H1 (cell line): ENCODE data around the gene ROBO4. TPM values are rescaled to one million over a fixed set of nuclear protein-coding genes. Genes with fewer than 3 reads are reported as not detected.

Experiments used
- CTCF ChIA-PET: fragments of 300-600 bp; sonication (Branson Sonifier 250); formaldehyde crosslinking; loops from one replicate; lab custom pipeline; 2021; ENCODE audit not compliant: partially characterized antibody; lab: Charles Lee
- POLR2A ChIA-PET: fragments of 300-600 bp; sonication (Branson Sonifier 250); formaldehyde crosslinking; loops from one replicate; lab custom pipeline; 2021; ENCODE audit warnings: inconsistent platforms; ENCODE audit not compliant: partially characterized antibody; lab: Charles Lee
- DNase-seq, 2 experiments: peaks; one replicate each; pipeline versions ENCODE4 v3.0.0 to v3.0.0-alpha.2; 2010 to 2022; ENCODE audit warnings: low spot score in 2 of 2, low read depth in 1 of 2, mixed read lengths in 1 of 2
- FAIRE-seq: peaks from 2 replicates; lab custom pipeline; 2011; peaks lifted over from hg19 to GRCh38; lab: Jason Lieb, UNC
- H2AFZ ChIP-seq: 2 replicates; pipeline ENCODE4 v1.8.1; 2012; ENCODE audit warnings: low read length, inconsistent platforms
- H2AK5ac ChIP-seq: 2 replicates; pipeline ENCODE4 v1.6.1; 2013; ENCODE audit warnings: low read depth, low read length
- H2BK120ac ChIP-seq: replicated peaks from 2 replicates; pipeline ENCODE3; 2013; ENCODE audit warnings: low read depth, low read length, inconsistent platforms
- H2BK12ac ChIP-seq: 2 replicates; pipeline ENCODE4 v1.6.1; 2013; ENCODE audit warnings: low read depth, low read length
- H2BK15ac ChIP-seq: 2 replicates; pipeline ENCODE4 v1.6.1; 2013; ENCODE audit warnings: low read length
- H2BK20ac ChIP-seq: 2 replicates; pipeline ENCODE4 v1.6.1; 2013; ENCODE audit warnings: low read length
- H2BK5ac ChIP-seq: 2 replicates; pipeline ENCODE4 v1.6.1; 2013; ENCODE audit warnings: low read depth, low read length
- H3K14ac ChIP-seq: 2 replicates; pipeline ENCODE4 v1.6.1; 2013; ENCODE audit warnings: inconsistent platforms; ENCODE audit not compliant: insufficient read length
- H3K18ac ChIP-seq: 2 replicates; pipeline ENCODE4 v1.6.1; 2013; ENCODE audit warnings: low read length; ENCODE audit errors: extremely low read depth
- H3K23ac ChIP-seq: 2 replicates; pipeline ENCODE4 v1.6.1; 2013; ENCODE audit warnings: inconsistent platforms; ENCODE audit not compliant: insufficient read length
- H3K23me2 ChIP-seq: 2 replicates; pipeline ENCODE4 v1.6.1; 2013; ENCODE audit warnings: low read depth, low read length
- H3K27ac ChIP-seq: 2 replicates; pipeline ENCODE4 v1.6.1; 2011; ENCODE audit warnings: low read depth, low read length, inconsistent platforms
- H3K27me3 ChIP-seq, 4 experiments: replicated peaks in 1 of 4; 1 replicate in 1 of 4; 2 replicates in 3 of 4; pipeline versions ENCODE4 v1.6.1 to v1.8.1; 2011 to 2013; ENCODE audit warnings: low read length in 3 of 4, mild to moderate bottlenecking in 3 of 4, inconsistent platforms in 2 of 4, mixed read lengths in 2 of 4, moderate library complexity in 1 of 4; ENCODE audit not compliant: control insufficient read depth in 3 of 4, insufficient read depth in 3 of 4; ENCODE audit errors: extremely low read depth in 1 of 4
- H3K36me3 ChIP-seq, 4 experiments: 2 replicates each; pipeline versions ENCODE4 v1.6.1 to v1.8.1; 2011 to 2013; ENCODE audit warnings: mild to moderate bottlenecking in 4 of 4, low read length in 3 of 4, moderate library complexity in 2 of 4, control low read depth in 1 of 4, inconsistent platforms in 1 of 4; ENCODE audit not compliant: insufficient read depth in 4 of 4, control insufficient read depth in 2 of 4
- H3K4ac ChIP-seq: replicated peaks from 2 replicates; pipeline ENCODE3; 2013; ENCODE audit warnings: low read length, low read depth, mixed read lengths, inconsistent platforms; ENCODE audit not compliant: insufficient read length
- H3K4me1 ChIP-seq, 4 experiments: replicated peaks in 1 of 4; 1 replicate in 1 of 4; 2 replicates in 3 of 4; pipeline versions ENCODE4 v1.6.1 to v1.8.1; 2011 to 2013; ENCODE audit warnings: low read length in 3 of 4, inconsistent platforms in 2 of 4, mixed read lengths in 1 of 4; ENCODE audit not compliant: insufficient read depth in 4 of 4, control insufficient read depth in 3 of 4
- H3K4me2 ChIP-seq, 2 experiments: 2 replicates each; pipeline versions ENCODE4 v1.6.1 to v1.8.1; 2011 to 2013; ENCODE audit warnings: low read depth in 2 of 2, low read length in 2 of 2, control low read depth in 1 of 2, inconsistent platforms in 1 of 2, mild to moderate bottlenecking in 1 of 2; ENCODE audit not compliant: insufficient read depth in 1 of 2
- H3K4me3 ChIP-seq, 4 experiments: fragments of 200-600, 300-600 bp in 1 of 4; sonication (generic), shearing (Covaris generic), sonication (Bioruptor Twin) in 1 of 4; 2 replicates each; pipeline versions ENCODE4 v1.5.1 to v1.8.1; 2011 to 2016; ENCODE audit warnings: low read length in 4 of 4, low read depth in 3 of 4, control low read depth in 2 of 4, inconsistent platforms in 2 of 4, mild to moderate bottlenecking in 2 of 4, mixed read lengths in 1 of 4, moderate library complexity in 1 of 4; ENCODE audit not compliant: insufficient read depth in 2 of 4; ENCODE audit errors: extremely low read depth in 1 of 4
- H3K56ac ChIP-seq: replicated peaks from 2 replicates; pipeline ENCODE3; 2013; ENCODE audit warnings: low read depth, mild to moderate bottlenecking, mixed read lengths, low read length, inconsistent platforms; ENCODE audit not compliant: insufficient read length
- H3K79me1 ChIP-seq: 2 replicates; pipeline ENCODE4 v1.6.1; 2013; ENCODE audit warnings: low read depth, low read length, control low read depth
- H3K79me2 ChIP-seq, 2 experiments: 2 replicates each; pipeline versions ENCODE4 v1.6.1 to v1.8.1; 2012 to 2013; ENCODE audit warnings: low read length in 2 of 2, mild to moderate bottlenecking in 2 of 2, inconsistent platforms in 1 of 2; ENCODE audit not compliant: insufficient read depth in 2 of 2, control insufficient read depth in 1 of 2
- H3K9ac ChIP-seq, 4 experiments: replicated peaks in 1 of 4; 1 replicate in 1 of 4; 2 replicates in 3 of 4; pipeline versions ENCODE4 v1.6.1 to v1.8.1; 2011 to 2013; ENCODE audit warnings: low read depth in 3 of 4, low read length in 3 of 4, control low read depth in 2 of 4, mild to moderate bottlenecking in 2 of 4, moderate library complexity in 2 of 4, inconsistent platforms in 1 of 4; ENCODE audit errors: extremely low read depth in 1 of 4
- H3K9me3 ChIP-seq, 2 experiments: 2 replicates each; pipeline versions ENCODE4 v1.6.1 to v1.8.1; 2012 to 2013; ENCODE audit warnings: mild to moderate bottlenecking in 2 of 2, moderate library complexity in 2 of 2, control low read depth in 1 of 2, inconsistent platforms in 1 of 2, low read depth in 1 of 2, low read length in 1 of 2, mixed read lengths in 1 of 2; ENCODE audit not compliant: insufficient read depth in 2 of 2
- H4K20me1 ChIP-seq, 2 experiments: replicated peaks in 1 of 2; 2 replicates each; pipeline versions ENCODE3 to v1.8.1; 2011 to 2013; ENCODE audit warnings: inconsistent platforms in 2 of 2, low read length in 2 of 2, mild to moderate bottlenecking in 1 of 2; ENCODE audit not compliant: insufficient read depth in 2 of 2, control insufficient read depth in 1 of 2
- H4K5ac ChIP-seq: 2 replicates; pipeline ENCODE4 v1.6.1; 2013; ENCODE audit warnings: low read length, low read depth, mixed read lengths, inconsistent platforms; ENCODE audit not compliant: insufficient read length
- H4K8ac ChIP-seq: 2 replicates; pipeline ENCODE4 v1.8.0; 2013; ENCODE audit warnings: mild to moderate bottlenecking, moderate library complexity, low read length, inconsistent platforms; ENCODE audit not compliant: insufficient read depth; ENCODE audit errors: extremely low read depth
- H4K91ac ChIP-seq: replicated peaks from 2 replicates; pipeline ENCODE3; 2013; ENCODE audit warnings: low read length, mixed read lengths, inconsistent platforms; ENCODE audit not compliant: insufficient read length
- ATF3 ChIP-seq: IDR thresholded peaks from 2 replicates; pipeline ENCODE4 v1.6.1; 2011; ENCODE audit warnings: low read depth, mild to moderate bottlenecking, low read length; ENCODE audit not compliant: insufficient read depth
- CTBP2 ChIP-seq: IDR thresholded peaks from 2 replicates; pipeline ENCODE4 v1.7.0; 2011; ENCODE audit warnings: borderline replicate concordance, mild to moderate bottlenecking, moderate library complexity, mixed read lengths, low read length; ENCODE audit not compliant: insufficient read depth, insufficient read length
- CTCF ChIP-seq, 3 experiments: IDR thresholded peaks; 1 replicate in 2 of 3; 2 replicates in 1 of 3; pipeline versions ENCODE4 v1.5.1 to v1.6.1; 2011; ENCODE audit warnings: low read length in 3 of 3, mild to moderate bottlenecking in 3 of 3, inconsistent platforms in 2 of 3, low read depth in 1 of 3, moderate library complexity in 1 of 3; ENCODE audit not compliant: insufficient read depth in 1 of 3; ENCODE audit errors: control extremely low read depth in 1 of 3
- RXRA ChIP-seq: IDR thresholded peaks from 2 replicates; pipeline ENCODE4 v1.6.1; 2011; ENCODE audit warnings: low read depth, mild to moderate bottlenecking, low read length, moderate library complexity; ENCODE audit not compliant: insufficient read depth
- SIN3A ChIP-seq, 2 experiments: IDR thresholded peaks in 1 of 2; conservative IDR thresholded peaks in 1 of 2; 2 replicates each; pipeline ENCODE4 v1.6.1; 2011 to 2012; ENCODE audit warnings: low read length in 2 of 2, improper control_type of control experiment in 1 of 2, low read depth in 1 of 2, mild to moderate bottlenecking in 1 of 2
- WGBS, 2 experiments: shearing (Covaris generic) in 1 of 2; methylation state at CpG; one replicate each; pipeline versions ENCODE4 v1.1.6 to v1.1.7; 2013 to 2015; ENCODE audit warnings: low lambda C conversion rate in 2 of 2, mixed read lengths in 2 of 2, inconsistent platforms in 1 of 2, low coverage in 1 of 2, missing lambda C conversion rate in 1 of 2; ENCODE audit not compliant: insufficient replicate concordance in 2 of 2, insufficient coverage in 1 of 2, insufficient read length in 1 of 2; ENCODE audit errors: extremely low coverage in 1 of 2, missing lambda C conversion rate in 1 of 2; 5-methylcytosine and 5-hydroxymethylcytosine counted together
- long read RNA-seq, 2 experiments: library from RNA in 1 of 2; library from capped mRNA in 1 of 2; stranded (forward); transcript quantifications; one replicate each; pipeline ENCODE4 v2.0.0, GENCODE V29; 2021; ENCODE audit warnings: inconsistent platforms in 1 of 2
- polyA minus RNA-seq, 3 experiments: library from RNA; depleted of rRNA, polyadenylated mRNA; stranded (reverse); fragments of >200 nt; gene quantifications; 1 replicate in 2 of 3; 2 replicates in 1 of 3; pipeline ENCODE4 v1.2.3, GENCODE V29; 2011
- polyA plus RNA-seq, 7 experiments: library from polyadenylated mRNA; depleted of rRNA in 3 of 7; stranded (reverse) in 5 of 7; unstranded in 2 of 7; fragments of >200 nt in 5 of 7; fragments of 200-250 nt in 2 of 7; gene quantifications; 1 replicate in 5 of 7; 2 replicates in 1 of 7; 4 replicates in 1 of 7; pipeline versions ENCODE4 v1.2.1 to v1.2.3, GENCODE V29; 2011 to 2013; ENCODE audit warnings: missing spikeins in 2 of 7, mixed read lengths in 2 of 7
- total RNA-seq: library from RNA; stranded (reverse); fragmentation: NEBNext Ultra II Directional; extraction: Animal tissue kit (Norgen Biotek cat#: 25700); gene quantifications from 2 replicates; pipeline ENCODE4 v1.2.1, GENCODE V29; 2021

Gene ROBO4
- total RNA-seq (not detected in 2 replicates), polyA plus RNA-seq (2011; rRNA removed) (0.03 TPM in 1 of 2 replicates, not detected in the other), polyA minus RNA-seq (2011; rRNA and poly(A)+ RNA removed) (not detected in 2 replicates)
- polyA plus RNA-seq (2011; cell fraction: cytosol; rRNA removed): not detected
- polyA plus RNA-seq (2011; cell fraction: nucleus; rRNA removed): not detected
- 0.06 TPM in 1 of 4 replicates, not detected in the others for polyA plus RNA-seq (2012, experiment 1 of 2)
- 0.07 TPM for polyA plus RNA-seq (2012, experiment 2 of 2)
- not detected for polyA plus RNA-seq (2013, experiment 1 of 2)
- polyA plus RNA-seq (2013, experiment 2 of 2): not detected
- polyA minus RNA-seq (2011; cell fraction: cytosol; rRNA and poly(A)+ RNA removed): not detected
- polyA minus RNA-seq (2011; cell fraction: nucleus; rRNA and poly(A)+ RNA removed): not detected
- long read RNA-seq, experiment 1: 0 reads
- long read RNA-seq, experiment 2: 0 reads

GRCh38 chr11:124897674-124898262 lies at the start of gene ROBO4:
Gene ROBO4, minus strand, starts transcription at chr11:124897865. Its CDS starts 70 bp downstream, at chr11:124897795.
- Histone ChIP-seq H4K8ac (no peak within 1 kb of the TSS; the same call in 1 of the 2 replicates), H3K9ac (no peak within 1 kb of the TSS), H3K79me2 (no peaks in the 10 kb centered on the region), H2AFZ (0 out of 2 replicates have a peak within 1 kb of the TSS, but pooled peaks have one; percentile 26), H3K79me1 (no peaks in the 10 kb centered on the region), H3K27me3 (peaks cover 0 to 6% (median 0%) of the 10 kb centered on the region in 4 experiments; a peak in 3 of 7 replicates), H3K4me3 (no peak within 1 kb of the TSS), H3K14ac (no peak within 1 kb of the TSS), H2BK120ac (no peak within 1 kb of the TSS), H3K56ac (no peak within 1 kb of the TSS), H2BK15ac (peak within 1 kb of the TSS; percentile 72; the same call in 1 of the 2 replicates), H3K4me2 (no peak within 1 kb of the TSS), H4K5ac (no peak within 1 kb of the TSS), H4K20me1 (no peaks in the 10 kb centered on the region), H3K4me1 (peaks cover 0 to 2% (median 1%) of the 10 kb centered on the region in 4 experiments; a peak in 3 of 7 replicates), H3K36me3 (no peaks in the 10 kb centered on the region), H3K4ac (no peak within 1 kb of the TSS), H3K23ac (no peak within 1 kb of the TSS), H3K23me2 (no peaks in the 10 kb centered on the region), H2BK20ac (peak within 1 kb of the TSS; percentile 50; the same call in 1 of the 2 replicates), H2BK12ac (peak within 1 kb of the TSS; percentile 55; the same call in 1 of the 2 replicates), H2AK5ac (no peak within 1 kb of the TSS), H3K27ac (no peak within 1 kb of the TSS), H4K91ac (no peak within 1 kb of the TSS), H2BK5ac (no peak within 1 kb of the TSS; the same call in 1 of the 2 replicates), H3K9me3 (no peaks in the 10 kb centered on the region), H3K18ac (peak within 1 kb of the TSS; percentile 32; the same call in 1 of the 2 replicates)
- FAIRE-seq (no peak), DNase-seq (peak in 1 of 2 experiments; percentile 37)
- WGBS, 2 experiments: 96% methylated on average over 10 of the region's 12 CpGs; no CpG with 5 or more reads in 1 of the 2 experiments
- ChIA-PET CTCF (interaction anchor here (1.3 to 3.0 kb wide), 9 partner anchors 10 to 254 kb away, joined by 3 to 13 read pairs (median 4); no protein-coding TSS in a partner anchor), POLR2A (interaction anchor here (0.8 to 1.7 kb wide), 3 partner anchors 9 to 56 kb away, joined by 3 to 5 read pairs (median 4); partner anchors contain the start of gene CCDC15)
- TF ChIP-seq ATF3: no peak
- TF ChIP-seq SIN3A (conservative IDR thresholded peaks at IDR 0.05 in 1 of 2, IDR thresholded peaks at IDR 0.05 in 1 of 2; ENCODE audit: low read depth in 1 of 2, low read length in 2 of 2): no peak
- no peak for TF ChIP-seq CTBP2
- TF ChIP-seq CTCF (IDR thresholded peaks at IDR 0.05; ENCODE audit: control extremely low read depth in 1 of 3, insufficient read depth in 1 of 3, low read depth in 1 of 3, low read length in 3 of 3): no peak
- TF ChIP-seq RXRA: no peak
